CD14-positive monocyte (primary cell): ENCODE data around the gene NTM. TPM values are rescaled to one million over a fixed set of nuclear protein-coding genes. Genes with fewer than 3 reads are reported as not detected.

ENCODE experiments used
- DNase-seq, 3 donors: peaks; one replicate each; pipeline ENCODE4 v3.0.0-alpha.2; 2011 to 2022
- H2AFZ ChIP-seq: 2 replicates; pipeline ENCODE4 v1.6.0; 2012; ENCODE audit warnings: mild to moderate bottlenecking, low read depth, low read length, inconsistent platforms; ENCODE audit not compliant: insufficient read depth, poor library complexity, severe bottlenecking
- H3K27ac ChIP-seq, 2 donors: 1 replicate in 1 of 2; 2 replicates in 1 of 2; pipeline ENCODE4 v1.5.1; 2012 to 2013; ENCODE audit warnings: low read length in 2 of 2, control low read depth in 1 of 2, inconsistent platforms in 1 of 2, low read depth in 1 of 2, mild to moderate bottlenecking in 1 of 2
- H3K27me3 ChIP-seq, 2 donors: one replicate each; pipeline versions ENCODE4 v1.6.0 to v1.6.1; 2011 to 2013; ENCODE audit warnings: low read length in 2 of 2; ENCODE audit not compliant: control insufficient read depth in 2 of 2, insufficient read depth in 2 of 2
- H3K36me3 ChIP-seq, 2 donors: replicated peaks in 1 of 2; 1 replicate in 1 of 2; 2 replicates in 1 of 2; pipeline versions ENCODE4 v1.5.1 to v1.6.1; 2012 to 2013; ENCODE audit warnings: low read length in 2 of 2, control low read depth in 1 of 2, inconsistent platforms in 1 of 2, mild to moderate bottlenecking in 1 of 2; ENCODE audit not compliant: insufficient read depth in 2 of 2, control insufficient read depth in 1 of 2
- H3K4me1 ChIP-seq, 2 donors: 1 replicate in 1 of 2; 2 replicates in 1 of 2; pipeline versions ENCODE4 v1.5.1 to v1.6.1; 2012 to 2013; ENCODE audit warnings: low read length in 2 of 2, control low read depth in 1 of 2, inconsistent platforms in 1 of 2, mild to moderate bottlenecking in 1 of 2, moderate library complexity in 1 of 2; ENCODE audit not compliant: insufficient read depth in 2 of 2, control insufficient read depth in 1 of 2
- H3K4me2 ChIP-seq: replicated peaks from 2 replicates; pipeline ENCODE3; 2012; ENCODE audit warnings: low read length, moderate library complexity, mild to moderate bottlenecking; ENCODE audit not compliant: poor library complexity, severe bottlenecking; ENCODE audit errors: extremely low read depth
- H3K4me3 ChIP-seq, 3 experiments: fragments of 200-600 bp in 1 of 3; sonication (generic) in 1 of 3; replicated peaks in 1 of 3; 1 replicate in 2 of 3; 2 replicates in 1 of 3; pipeline ENCODE4 v1.5.1; 2011 to 2013; ENCODE audit warnings: low read length in 3 of 3, mild to moderate bottlenecking in 3 of 3, control low read depth in 2 of 3, low read depth in 2 of 3, inconsistent platforms in 1 of 3, moderate library complexity in 1 of 3
- H3K79me2 ChIP-seq: 2 replicates; pipeline ENCODE4 v1.6.0; 2012; ENCODE audit warnings: mild to moderate bottlenecking, control low read depth, inconsistent platforms, low read length, moderate library complexity; ENCODE audit not compliant: insufficient read depth
- H3K9ac ChIP-seq: 2 replicates; pipeline ENCODE4 v1.6.0; 2017; ENCODE audit warnings: low read length, mild to moderate bottlenecking; ENCODE audit not compliant: insufficient read depth, poor library complexity, severe bottlenecking
- H3K9me3 ChIP-seq, 2 donors: replicated peaks in 1 of 2; 1 replicate in 1 of 2; 2 replicates in 1 of 2; pipeline versions ENCODE4 v1.5.1 to v1.6.1; 2012 to 2013; ENCODE audit warnings: low read length in 2 of 2, control low read depth in 1 of 2; ENCODE audit not compliant: control insufficient read depth in 1 of 2, insufficient read depth in 1 of 2
- H4K20me1 ChIP-seq: 2 replicates; pipeline ENCODE4 v1.6.0; 2012; ENCODE audit warnings: mild to moderate bottlenecking, low read length, control low read depth, moderate library complexity; ENCODE audit not compliant: insufficient read depth
- H3K27ac Mint-ChIP-seq, 7 donors: one replicate each; pipeline ENCODE4 v1.8.0; 2020; ENCODE audit warnings: mild to moderate bottlenecking in 7 of 7, mixed read lengths in 7 of 7, moderate library complexity in 6 of 7, inconsistent platforms in 2 of 7
- H3K27me3 Mint-ChIP-seq, 3 donors: one replicate each; pipeline ENCODE4 v1.8.0; 2021 to 2022; ENCODE audit warnings: low read depth in 3 of 3, mild to moderate bottlenecking in 3 of 3, mixed read lengths in 3 of 3, moderate library complexity in 3 of 3, inconsistent platforms in 1 of 3
- H3K36me3 Mint-ChIP-seq, 2 donors: one replicate each; pipeline ENCODE4 v1.8.0; 2020; ENCODE audit warnings: mixed read lengths in 2 of 2, inconsistent platforms in 1 of 2, mild to moderate bottlenecking in 1 of 2
- H3K4me1 Mint-ChIP-seq: one replicate; pipeline ENCODE4 v1.8.0; 2020; ENCODE audit warnings: mild to moderate bottlenecking, mixed read lengths
- H3K4me3 Mint-ChIP-seq, 2 donors: one replicate each; pipeline ENCODE4 v1.8.0; 2020; ENCODE audit warnings: mild to moderate bottlenecking in 2 of 2, mixed read lengths in 2 of 2, moderate library complexity in 1 of 2
- H3K9me3 Mint-ChIP-seq, 7 donors: one replicate each; pipeline ENCODE4 v1.8.0; 2020 to 2022; ENCODE audit warnings: mixed read lengths in 7 of 7, mild to moderate bottlenecking in 6 of 7, moderate library complexity in 6 of 7, inconsistent platforms in 2 of 7
- WGBS: methylation state at CpG from one replicate; pipeline ENCODE4 v1.1.5; 2013; ENCODE audit warnings: missing lambda C conversion rate; ENCODE audit not compliant: insufficient coverage; 5-methylcytosine and 5-hydroxymethylcytosine counted together
- intact Hi-C, 2 donors: fragments of 100-400 bp; cut with micrococcal nuclease; formaldehyde crosslinking; loops; one replicate each; pipeline versions ENCODE4 v1.15.0 to v1.15.1; 2023
- polyA plus RNA-seq, 3 donors: library from polyadenylated mRNA; depleted of rRNA in 1 of 3; unstranded in 2 of 3; stranded (reverse) in 1 of 3; fragments of 300-500 nt in 2 of 3; fragments of >200 nt in 1 of 3; fragmentation: Illumina TruSeq in 2 of 3; gene quantifications; 1 replicate in 2 of 3; 2 replicates in 1 of 3; pipeline ENCODE4 v1.2.3, GENCODE V29; 2012 to 2021
- TF ChIP-seq, protein P1 (sequence below): fragments of 200-600 bp; IDR thresholded peaks from one replicate; pipeline ENCODE4 v1.8.0; 2022; ENCODE audit warnings: antibody characterized with exemption, mild to moderate bottlenecking

Gene NTM
- polyA plus RNA-seq, 3 donors, result not detected

DNA sequence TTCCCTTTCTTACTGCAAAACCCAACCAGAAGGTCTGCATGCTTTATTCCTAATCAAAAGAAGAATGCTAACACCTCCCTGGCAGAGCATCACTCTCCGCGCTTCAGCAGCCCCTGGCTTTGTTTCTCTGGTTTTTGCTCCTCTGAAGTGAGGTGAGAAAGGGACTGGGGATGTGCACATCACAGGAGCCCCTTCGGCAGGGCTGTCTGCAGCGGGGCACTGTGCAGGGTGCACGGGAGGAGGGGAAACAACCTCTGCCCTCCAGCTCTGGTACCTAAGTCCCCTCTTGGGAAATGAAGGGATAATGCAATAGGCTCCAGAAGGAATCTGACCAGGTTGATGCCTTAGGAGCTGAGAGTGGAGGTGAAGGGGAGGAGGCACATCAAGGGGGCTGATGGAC, 312.7 kb downstream of the NTM start:
- intact Hi-C loops, result no loop called here
- no peaks in the 10 kb centered on the region for H4K20me1 ChIP-seq
- H3K36me3 ChIP-seq, result no peaks in the 10 kb centered on the region
- no peak overlapping the region for H3K27ac ChIP-seq
- no CpG with 5 or more reads among the region's 5 CpGs for WGBS
- no peak overlapping the region for H2AFZ ChIP-seq
- H3K9ac ChIP-seq, result no peak overlapping the region
- no peak for DNase-seq
- no peak overlapping the region for H3K4me3 ChIP-seq
- Mint-ChIP-seq H3K4me3 (no peak overlapping the region), H3K27ac (no peak overlapping the region), H3K27me3 (peaks cover 0 to 9% (median 5%) of the 10 kb centered on the region in 3 donors), H3K4me1 (no peaks in the 10 kb centered on the region), H3K36me3 (no peaks in the 10 kb centered on the region), H3K9me3 (no peaks in the 10 kb centered on the region)
- TF ChIP-seq, protein P1, sequence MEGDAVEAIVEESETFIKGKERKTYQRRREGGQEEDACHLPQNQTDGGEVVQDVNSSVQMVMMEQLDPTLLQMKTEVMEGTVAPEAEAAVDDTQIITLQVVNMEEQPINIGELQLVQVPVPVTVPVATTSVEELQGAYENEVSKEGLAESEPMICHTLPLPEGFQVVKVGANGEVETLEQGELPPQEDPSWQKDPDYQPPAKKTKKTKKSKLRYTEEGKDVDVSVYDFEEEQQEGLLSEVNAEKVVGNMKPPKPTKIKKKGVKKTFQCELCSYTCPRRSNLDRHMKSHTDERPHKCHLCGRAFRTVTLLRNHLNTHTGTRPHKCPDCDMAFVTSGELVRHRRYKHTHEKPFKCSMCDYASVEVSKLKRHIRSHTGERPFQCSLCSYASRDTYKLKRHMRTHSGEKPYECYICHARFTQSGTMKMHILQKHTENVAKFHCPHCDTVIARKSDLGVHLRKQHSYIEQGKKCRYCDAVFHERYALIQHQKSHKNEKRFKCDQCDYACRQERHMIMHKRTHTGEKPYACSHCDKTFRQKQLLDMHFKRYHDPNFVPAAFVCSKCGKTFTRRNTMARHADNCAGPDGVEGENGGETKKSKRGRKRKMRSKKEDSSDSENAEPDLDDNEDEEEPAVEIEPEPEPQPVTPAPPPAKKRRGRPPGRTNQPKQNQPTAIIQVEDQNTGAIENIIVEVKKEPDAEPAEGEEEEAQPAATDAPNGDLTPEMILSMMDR, result no peak
- H3K4me1 ChIP-seq, result no peaks in the 10 kb centered on the region
- no peak overlapping the region for H3K4me2 ChIP-seq
- no peaks in the 10 kb centered on the region for H3K27me3 ChIP-seq
- H3K9me3 ChIP-seq, result no peaks in the 10 kb centered on the region
- no peaks in the 10 kb centered on the region for H3K79me2 ChIP-seq

DNA sequence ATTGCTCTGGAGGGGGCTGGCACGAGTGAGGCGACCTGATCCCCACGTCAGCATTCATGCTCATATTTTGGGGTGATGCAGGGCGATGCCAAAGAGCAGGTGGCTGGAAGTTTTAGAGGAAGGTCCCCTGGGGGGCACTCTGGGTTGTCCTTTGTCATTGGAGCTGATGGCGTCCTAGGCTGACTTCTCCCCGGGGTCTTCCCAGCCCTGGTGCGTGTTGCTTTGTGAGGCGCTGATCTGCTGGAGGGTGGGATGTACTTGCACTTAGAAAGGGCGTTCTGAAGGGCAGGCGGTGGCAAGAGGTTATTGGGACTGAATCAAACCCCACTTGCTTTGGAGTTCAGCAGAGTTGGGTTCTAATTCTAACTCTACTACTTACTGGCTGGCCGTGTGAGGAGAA, 313.3 kb downstream of the NTM start:
- Histone ChIP-seq H2AFZ (no peak overlapping the region), H3K79me2 (no peaks in the 10 kb centered on the region), H3K27ac (no peak overlapping the region), H3K36me3 (no peaks in the 10 kb centered on the region), H3K27me3 (no peaks in the 10 kb centered on the region), H3K4me2 (no peak overlapping the region), H3K9ac (no peak overlapping the region), H4K20me1 (no peaks in the 10 kb centered on the region), H3K9me3 (no peaks in the 10 kb centered on the region), H3K4me3 (no peak overlapping the region), H3K4me1 (no peaks in the 10 kb centered on the region)
- no peak overlapping the region for H3K27ac Mint-ChIP-seq
- TF ChIP-seq, protein P1, result no peak
- H3K9me3 Mint-ChIP-seq, result no peaks in the 10 kb centered on the region
- intact Hi-C loops, result no loop called here
- no peak overlapping the region for H3K4me3 Mint-ChIP-seq
- no peak for DNase-seq
- peaks cover 3 to 9% (median 5%) of the 10 kb centered on the region in 3 donors for H3K27me3 Mint-ChIP-seq
- 89% methylated on average over 7 of the region's 11 CpGs for WGBS
- H3K36me3 Mint-ChIP-seq, result no peaks in the 10 kb centered on the region
- H3K4me1 Mint-ChIP-seq, result no peaks in the 10 kb centered on the region
